Nephron progenitor cell (in vitro differentiated cells): ENCODE measurements around the gene HEMK1.

Experiments used
- DNase-seq: peaks from one replicate; pipeline ENCODE4 v3.0.0; 2021
- H3K27ac Mint-ChIP-seq: 2 replicates; pipeline ENCODE4 v1.8.0; 2021; ENCODE audit warnings: mild to moderate bottlenecking, moderate library complexity, mixed read lengths
- H3K27me3 Mint-ChIP-seq: 2 replicates; pipeline ENCODE4 v1.8.0; 2021; ENCODE audit warnings: mild to moderate bottlenecking, low read depth, mixed read lengths; ENCODE audit not compliant: poor library complexity
- H3K36me3 Mint-ChIP-seq: 2 replicates; pipeline ENCODE4 v1.8.0; 2021; ENCODE audit warnings: low read depth, mixed read lengths
- H3K4me1 Mint-ChIP-seq: 2 replicates; pipeline ENCODE4 v1.8.0; 2021; ENCODE audit warnings: mixed read lengths
- H3K4me3 Mint-ChIP-seq: 2 replicates; pipeline ENCODE4 v1.8.0; 2021; ENCODE audit warnings: mild to moderate bottlenecking, moderate library complexity, mixed read lengths
- H3K9me3 Mint-ChIP-seq: 2 replicates; pipeline ENCODE4 v1.8.0; 2021; ENCODE audit warnings: mild to moderate bottlenecking, moderate library complexity, mixed read lengths
- TF ChIP-seq, protein P1 (sequence below): fragments of 200-600 bp; sonication (generic); IDR thresholded peaks from 2 replicates; pipeline ENCODE4 v1.5.0; 2021; ENCODE audit warnings: antibody characterized with exemption

Gene HEMK1

GRCh38 chr3:50582083-50582482 lies 12.8 kb downstream of the HEMK1 start:
- peaks cover 7% of the 10 kb centered on the region for H3K36me3 Mint-ChIP-seq
- DNase-seq, result no peak
- peaks cover 4% of the 10 kb centered on the region for H3K27me3 Mint-ChIP-seq
- no peak overlapping the region for H3K4me3 Mint-ChIP-seq
- TF ChIP-seq, protein P1, sequence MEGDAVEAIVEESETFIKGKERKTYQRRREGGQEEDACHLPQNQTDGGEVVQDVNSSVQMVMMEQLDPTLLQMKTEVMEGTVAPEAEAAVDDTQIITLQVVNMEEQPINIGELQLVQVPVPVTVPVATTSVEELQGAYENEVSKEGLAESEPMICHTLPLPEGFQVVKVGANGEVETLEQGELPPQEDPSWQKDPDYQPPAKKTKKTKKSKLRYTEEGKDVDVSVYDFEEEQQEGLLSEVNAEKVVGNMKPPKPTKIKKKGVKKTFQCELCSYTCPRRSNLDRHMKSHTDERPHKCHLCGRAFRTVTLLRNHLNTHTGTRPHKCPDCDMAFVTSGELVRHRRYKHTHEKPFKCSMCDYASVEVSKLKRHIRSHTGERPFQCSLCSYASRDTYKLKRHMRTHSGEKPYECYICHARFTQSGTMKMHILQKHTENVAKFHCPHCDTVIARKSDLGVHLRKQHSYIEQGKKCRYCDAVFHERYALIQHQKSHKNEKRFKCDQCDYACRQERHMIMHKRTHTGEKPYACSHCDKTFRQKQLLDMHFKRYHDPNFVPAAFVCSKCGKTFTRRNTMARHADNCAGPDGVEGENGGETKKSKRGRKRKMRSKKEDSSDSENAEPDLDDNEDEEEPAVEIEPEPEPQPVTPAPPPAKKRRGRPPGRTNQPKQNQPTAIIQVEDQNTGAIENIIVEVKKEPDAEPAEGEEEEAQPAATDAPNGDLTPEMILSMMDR, result no peak
- H3K27ac Mint-ChIP-seq, result no peak overlapping the region
- H3K9me3 Mint-ChIP-seq, result no peaks in the 10 kb centered on the region
- peaks cover 4% of the 10 kb centered on the region for H3K4me1 Mint-ChIP-seq

DNA sequence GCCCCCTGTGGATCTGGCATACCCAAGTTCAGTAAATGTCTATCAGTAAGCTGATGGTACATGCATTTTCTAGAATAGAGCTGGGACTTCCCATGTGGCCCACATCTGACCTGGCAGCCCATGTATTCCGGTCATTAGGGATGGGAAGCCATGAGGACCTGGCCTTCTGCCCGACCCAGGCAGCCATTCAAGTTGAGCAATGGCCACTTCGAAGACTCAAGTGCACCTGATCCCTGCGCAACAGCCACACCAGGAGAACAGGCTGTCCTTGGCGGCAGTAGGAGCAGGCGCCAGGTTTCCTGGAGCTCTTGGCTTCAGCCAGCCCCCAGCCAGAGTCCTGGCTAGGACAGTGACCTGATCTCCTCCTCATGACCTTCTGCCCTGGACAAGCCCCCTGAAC lies 14.6 kb downstream of the HEMK1 start:
- DNase-seq, result no peak
- Mint-ChIP-seq H3K9me3 (no peaks in the 10 kb centered on the region), H3K27ac (peak overlapping the region; percentile 26), H3K4me1 (peaks cover 4% of the 10 kb centered on the region), H3K4me3 (no peak overlapping the region), H3K36me3 (peaks cover 7% of the 10 kb centered on the region), H3K27me3 (peaks cover 4% of the 10 kb centered on the region)
- TF ChIP-seq, protein P1, result no peak

DNA sequence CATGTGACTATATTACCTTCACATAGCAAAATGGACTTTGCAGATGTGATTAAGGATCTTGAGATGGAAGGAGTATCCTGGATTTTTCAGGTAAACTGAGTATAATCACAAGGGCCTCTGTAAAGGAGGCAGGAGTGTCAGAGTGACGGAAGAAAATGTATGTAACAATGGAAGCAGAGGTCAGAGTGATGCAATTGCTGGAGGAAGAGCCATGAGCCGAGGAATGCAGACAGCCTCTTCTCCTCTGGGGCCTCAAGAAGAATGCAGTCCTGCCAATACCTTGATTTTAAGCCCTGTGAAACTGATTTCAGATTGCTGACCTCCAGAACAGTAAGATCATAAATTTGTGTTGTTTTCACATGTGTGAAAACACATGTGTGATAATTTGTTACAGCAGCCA lies 15.1 kb downstream of the HEMK1 start:
- Mint-ChIP-seq H3K27me3 (peaks cover 4% of the 10 kb centered on the region), H3K4me3 (no peak overlapping the region), H3K9me3 (no peaks in the 10 kb centered on the region), H3K4me1 (peaks cover 4% of the 10 kb centered on the region), H3K36me3 (peaks cover 7% of the 10 kb centered on the region), H3K27ac (peak overlapping the region; percentile 26)
- no peak for DNase-seq
- TF ChIP-seq, protein P1, result no peak

- Mint-ChIP-seq H3K4me1 (peaks cover 4% of the 10 kb centered on the region), H3K27ac (no peak overlapping the region), H3K9me3 (no peaks in the 10 kb centered on the region), H3K36me3 (peaks cover 7% of the 10 kb centered on the region), H3K27me3 (peaks cover 4% of the 10 kb centered on the region), H3K4me3 (no peak overlapping the region)
- no peak for DNase-seq
- TF ChIP-seq, protein P1, result no peak
These were observed 16.8 kb downstream of the HEMK1 start for GRCh38 chr3:50585919-50586762.

DNA sequence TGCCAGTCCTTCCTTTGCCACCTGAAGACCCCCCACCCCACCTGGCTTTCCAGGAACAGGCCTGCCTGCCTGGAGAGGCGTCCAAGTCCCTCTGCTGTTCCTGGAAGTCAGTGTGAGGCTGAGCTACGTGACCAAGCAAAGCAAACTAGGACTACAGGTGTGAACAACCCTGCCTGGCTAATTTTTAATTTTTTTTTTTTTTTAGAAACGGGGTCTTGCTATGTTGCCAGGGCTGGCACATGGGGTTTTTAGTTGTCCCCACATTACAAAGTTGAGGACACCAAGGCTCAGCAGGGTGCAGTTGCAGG lies 17.4 kb downstream of the HEMK1 start:
- Mint-ChIP-seq H3K4me1 (peaks cover 4% of the 10 kb centered on the region), H3K27me3 (peaks cover 4% of the 10 kb centered on the region), H3K27ac (peak overlapping the region; percentile 75), H3K36me3 (peaks cover 7% of the 10 kb centered on the region), H3K4me3 (no peak overlapping the region), H3K9me3 (no peaks in the 10 kb centered on the region)
- TF ChIP-seq, protein P1, result no peak
- DNase-seq, result no peak

DNA sequence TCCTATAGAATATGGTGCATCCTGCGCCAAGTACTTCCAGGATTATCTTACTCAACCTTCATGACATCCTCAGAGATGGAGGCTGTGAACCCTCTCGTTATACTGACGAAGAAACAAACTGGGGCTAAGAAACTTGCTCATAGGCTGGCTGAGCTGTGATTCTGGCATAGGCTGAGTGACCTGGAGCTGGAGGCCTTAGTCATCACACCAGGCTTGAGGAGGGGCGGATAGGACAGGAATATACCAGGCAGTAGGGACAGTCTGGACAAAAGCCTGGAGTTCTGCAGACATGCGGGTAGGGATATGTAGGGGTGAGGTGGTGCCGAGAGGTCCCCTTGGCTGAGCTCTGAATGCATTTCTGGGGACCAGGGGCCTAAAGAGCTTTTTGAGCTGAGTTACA lies 18.1 kb downstream of the HEMK1 start:
- TF ChIP-seq, protein P1, result no peak
- no peak for DNase-seq
- H3K27me3 Mint-ChIP-seq, result no peaks in the 10 kb centered on the region
- no peaks in the 10 kb centered on the region for H3K9me3 Mint-ChIP-seq
- peaks cover 4% of the 10 kb centered on the region for H3K4me1 Mint-ChIP-seq
- peaks cover 7% of the 10 kb centered on the region for H3K36me3 Mint-ChIP-seq
- no peak overlapping the region for H3K4me3 Mint-ChIP-seq
- no peak overlapping the region for H3K27ac Mint-ChIP-seq
